Lower leg skin (tissue), 3 donors: Measurements from ENCODE around the gene PAX5.

Experiments
- CTCF ChIP-seq, 3 donors: fragments of 450-650 bp; IDR thresholded peaks; one replicate each; pipeline ENCODE4 v1.5.1; 2016; ENCODE audit warnings: antibody characterized with exemption in 3 of 3, mild to moderate bottlenecking in 3 of 3, moderate library complexity in 2 of 3
- POLR2A ChIP-seq, 2 donors: fragments of 450-650 bp; IDR thresholded peaks; one replicate each; pipeline ENCODE4 v1.6.1; 2016 to 2017; ENCODE audit warnings: antibody characterized with exemption in 2 of 2, mild to moderate bottlenecking in 1 of 2, moderate library complexity in 1 of 2

- TF ChIP-seq CTCF (IDR thresholded peaks at IDR 0.05): no peak
- TF ChIP-seq POLR2A (IDR thresholded peaks at IDR 0.05): no peak
Observed at GRCh38 chr9:36974731-36975130, 59.3 kb downstream of the PAX5 start.
